Common myeloid progenitor, CD34-positive (primary cell): ENCODE data around the gene UNC13A.
"Not testable (repeated sequence)": the region's sequence is repeated elsewhere in the genome, so short reads cannot be mapped to it uniquely, and the experiment has no call there.

ENCODE experiments used
- CTCF ChIA-PET: fragments of 350-600 bp; sonication (Branson Sonifier 250); formaldehyde crosslinking; loops from one replicate; lab custom pipeline; 2021; ENCODE audit warnings: antibody characterized with exemption; lab: Charles Lee
- POLR2A ChIA-PET: fragments of 350-600 bp; sonication (Branson Sonifier 250); formaldehyde crosslinking; loops from one replicate; lab custom pipeline; 2021; ENCODE audit warnings: antibody characterized with exemption; lab: Charles Lee
- DNase-seq, 3 donors: peaks; one replicate each; pipeline versions ENCODE4 v3.0.0 to v3.0.0-alpha.2; 2013
- H3K27ac ChIP-seq, 2 experiments: 1 replicate in 1 of 2; 2 replicates in 1 of 2; pipeline ENCODE4 v1.7.0; 2013; ENCODE audit warnings: inconsistent platforms in 2 of 2, low read length in 2 of 2, mild to moderate bottlenecking in 2 of 2, low read depth in 1 of 2, moderate library complexity in 1 of 2; ENCODE audit not compliant: severe bottlenecking in 2 of 2, insufficient read depth in 1 of 2, poor library complexity in 1 of 2
- H3K27me3 ChIP-seq, 5 experiments: replicated peaks in 2 of 5; 1 replicate in 3 of 5; 2 replicates in 2 of 5; pipeline versions ENCODE4 v1.6.1 to v1.7.0; 2013; ENCODE audit warnings: low read length in 4 of 5, mild to moderate bottlenecking in 2 of 5, moderate library complexity in 2 of 5, inconsistent platforms in 1 of 5; ENCODE audit not compliant: insufficient read depth in 5 of 5, control insufficient read depth in 4 of 5
- H3K36me3 ChIP-seq, 4 experiments: 1 replicate in 2 of 4; 2 replicates in 2 of 4; pipeline versions ENCODE4 v1.6.1 to v1.7.0; 2013; ENCODE audit warnings: low read length in 3 of 4, control low read depth in 1 of 4, mild to moderate bottlenecking in 1 of 4; ENCODE audit not compliant: control insufficient read depth in 4 of 4, insufficient read depth in 4 of 4
- H3K4me1 ChIP-seq, 4 experiments: 1 replicate in 3 of 4; 2 replicates in 1 of 4; pipeline versions ENCODE4 v1.6.1 to v1.7.1; 2013; ENCODE audit warnings: low read length in 3 of 4, mild to moderate bottlenecking in 3 of 4, control low read depth in 1 of 4, inconsistent platforms in 1 of 4, moderate library complexity in 1 of 4; ENCODE audit not compliant: control insufficient read depth in 4 of 4, insufficient read depth in 4 of 4; ENCODE audit errors: control extremely low read depth in 1 of 4
- H3K4me3 ChIP-seq, 7 experiments: 1 replicate in 4 of 7; 2 replicates in 3 of 7; pipeline versions ENCODE4 v1.5.1 to v1.7.0; 2013; ENCODE audit warnings: mild to moderate bottlenecking in 7 of 7, low read length in 6 of 7, moderate library complexity in 6 of 7, inconsistent platforms in 2 of 7, low read depth in 2 of 7, control low read depth in 1 of 7; ENCODE audit not compliant: insufficient read depth in 4 of 7, control insufficient read depth in 1 of 7; ENCODE audit errors: extremely low read depth in 1 of 7
- H3K9me3 ChIP-seq, 5 experiments: 1 replicate in 4 of 5; 2 replicates in 1 of 5; pipeline versions ENCODE4 v1.6.1 to v1.7.1; 2013; ENCODE audit warnings: low read length in 4 of 5, mild to moderate bottlenecking in 2 of 5, inconsistent platforms in 1 of 5, low read depth in 1 of 5, moderate library complexity in 1 of 5; ENCODE audit not compliant: control insufficient read depth in 4 of 5, insufficient read depth in 2 of 5; ENCODE audit errors: control extremely low read depth in 1 of 5
- WGBS: methylation state at CpG from one replicate; pipeline ENCODE4 v1.1.5; 2013; ENCODE audit not compliant: insufficient coverage; 5-methylcytosine and 5-hydroxymethylcytosine counted together

Gene UNC13A

GRCh38 chr19:17585395-17585794 is 102.8 kb downstream of the UNC13A start:
- not testable (repeated sequence) for H3K27me3 ChIP-seq, H3K27ac ChIP-seq, DNase-seq, H3K9me3 ChIP-seq, H3K4me3 ChIP-seq, H3K4me1 ChIP-seq
- ChIA-PET POLR2A (interaction anchor here (0.6 kb wide), 1 partner anchor 59 kb away, joined by 6 read pairs; no protein-coding TSS in a partner anchor), CTCF (interaction anchor here (1.3 kb wide), 1 partner anchor 11 kb away, joined by 6 read pairs; no protein-coding TSS in a partner anchor)
- 98% methylated on average over 6 of the region's 7 CpGs for WGBS
- peaks cover 7 to 27% (median 22%) of the 10 kb centered on the region in 4 experiments for H3K36me3 ChIP-seq

GRCh38 chr19:17584132-17584531 is 104.0 kb downstream of the UNC13A start:
- POLR2A ChIA-PET: interaction anchor here (0.6 kb wide), 1 partner anchor 52 kb away, joined by 5 read pairs; no protein-coding TSS in a partner anchor
- no peak for DNase-seq
- WGBS: 89% methylated on average over 2 of the region's 3 CpGs

GRCh38 chr19:17582613-17583012 is 105.5 kb downstream of the UNC13A start:
- no peaks in the 10 kb centered on the region for H3K4me1 ChIP-seq
- ChIA-PET CTCF (no interaction called here), POLR2A (no interaction called here)
- no peak for DNase-seq
- WGBS: 100% methylated on average over 1 of the region's 8 CpGs
- H3K9me3 ChIP-seq: no peaks in the 10 kb centered on the region
- H3K27ac ChIP-seq: no peak overlapping the region
- H3K27me3 ChIP-seq: no peaks in the 10 kb centered on the region
- H3K36me3 ChIP-seq: peaks cover 9 to 51% (median 39%) of the 10 kb centered on the region in 4 experiments
- H3K4me3 ChIP-seq: no peak overlapping the region

More at GRCh38 chr19:17584132-17584531, 104.0 kb downstream of the UNC13A start:
- Histone ChIP-seq H3K36me3 (peaks cover 7 to 40% (median 30%) of the 10 kb centered on the region in 4 experiments), H3K27ac (no peak overlapping the region), H3K27me3 (no peaks in the 10 kb centered on the region), H3K4me3 (no peak overlapping the region), H3K9me3 (no peaks in the 10 kb centered on the region), H3K4me1 (no peaks in the 10 kb centered on the region)
- CTCF ChIA-PET: no interaction called here

GRCh38 chr19:17581211-17581874 is 106.8 kb downstream of the UNC13A start:
- no peak overlapping the region for H3K4me3 ChIP-seq
- peaks cover 9 to 63% (median 46%) of the 10 kb centered on the region in 4 experiments for H3K36me3 ChIP-seq
- ChIA-PET CTCF (no interaction called here), POLR2A (no interaction called here)
- H3K27ac ChIP-seq: no peak overlapping the region
- no peaks in the 10 kb centered on the region for H3K4me1 ChIP-seq
- 96% methylated on average over 16 of the region's 19 CpGs for WGBS
- H3K27me3 ChIP-seq: no peaks in the 10 kb centered on the region
- no peaks in the 10 kb centered on the region for H3K9me3 ChIP-seq
- DNase-seq: no peak

GRCh38 chr19:17580470-17581144 is 107.5 kb downstream of the UNC13A start:
- Histone ChIP-seq H3K27ac (no peak overlapping the region), H3K4me1 (no peaks in the 10 kb centered on the region), H3K36me3 (peaks cover 9 to 70% (median 52%) of the 10 kb centered on the region in 4 experiments), H3K9me3 (no peaks in the 10 kb centered on the region), H3K27me3 (no peaks in the 10 kb centered on the region), H3K4me3 (no peak overlapping the region)
- WGBS: 93% methylated on average over 28 of the region's 28 CpGs
- DNase-seq: no peak
- ChIA-PET POLR2A (no interaction called here), CTCF (interaction anchor here (1.1 to 1.4 kb wide), 3 partner anchors 10 to 115 kb away, joined by 3 to 4 read pairs (median 3); no protein-coding TSS in a partner anchor)

- DNase-seq: peak in 2 of 3 donors; percentile 45 to 47
- CTCF ChIA-PET: interaction anchor here (1.1 to 1.4 kb wide), 3 partner anchors 10 to 114 kb away, joined by 3 to 4 read pairs (median 3); no protein-coding TSS in a partner anchor
- Histone ChIP-seq H3K36me3 (peaks cover 9 to 73% (median 54%) of the 10 kb centered on the region in 4 experiments), H3K4me1 (no peaks in the 10 kb centered on the region), H3K9me3 (no peaks in the 10 kb centered on the region), H3K4me3 (no peak overlapping the region), H3K27me3 (no peaks in the 10 kb centered on the region), H3K27ac (no peak overlapping the region)
- POLR2A ChIA-PET: no interaction called here
- WGBS: 90% methylated on average over 13 of the region's 16 CpGs
Observed at GRCh38 chr19:17579661-17580244, 108.4 kb downstream of the UNC13A start.
